Kidney (tissue), 14 donors: ENCODE results near the gene PMCH. TPM values are rescaled to one million over a fixed set of nuclear protein-coding genes. Genes with fewer than 3 reads are reported as not detected.
"Not testable (repeated sequence)": the region's sequence is repeated elsewhere in the genome, so short reads cannot be mapped to it uniquely, and the experiment has no call there.

ENCODE experiments used
- DNase-seq, 5 donors: peaks; one replicate each; pipeline ENCODE4 v3.0.0-alpha.2; 2013 to 2020
- FAIRE-seq: peaks from 2 replicates; lab custom pipeline; 2012; peaks lifted over from hg19 to GRCh38; lab: Jason Lieb, UNC
- H3K27ac ChIP-seq, 2 donors: one replicate each; pipeline ENCODE4 v1.7.0; 2013; ENCODE audit warnings: low read depth in 2 of 2, low read length in 2 of 2, inconsistent platforms in 1 of 2
- H3K27me3 ChIP-seq: one replicate; pipeline ENCODE4 v1.7.1; 2013; ENCODE audit warnings: low read length, inconsistent platforms; ENCODE audit not compliant: control insufficient read depth, insufficient read depth
- H3K36me3 ChIP-seq, 3 donors: one replicate each; pipeline versions ENCODE4 v1.7.0 to v1.7.1; 2013; ENCODE audit warnings: low read length in 3 of 3, control low read depth in 1 of 3, inconsistent platforms in 1 of 3; ENCODE audit not compliant: insufficient read depth in 3 of 3, control insufficient read depth in 2 of 3
- H3K4me1 ChIP-seq, 3 donors: one replicate each; pipeline versions ENCODE4 v1.7.0 to v1.7.1; 2013; ENCODE audit warnings: low read length in 3 of 3, inconsistent platforms in 1 of 3, low read depth in 1 of 3; ENCODE audit not compliant: control insufficient read depth in 2 of 3, insufficient read depth in 2 of 3
- H3K4me3 ChIP-seq, 3 donors: one replicate each; pipeline versions ENCODE4 v1.7.0 to v1.8.1; 2013; ENCODE audit warnings: low read length in 3 of 3, control low read depth in 1 of 3, inconsistent platforms in 1 of 3
- H3K9ac ChIP-seq, 3 donors: one replicate each; pipeline versions ENCODE4 v1.7.0 to v1.7.1; 2013; ENCODE audit warnings: low read length in 3 of 3, control low read depth in 1 of 3, inconsistent platforms in 1 of 3
- H3K9me3 ChIP-seq, 3 donors: one replicate each; pipeline versions ENCODE4 v1.7.0 to v1.7.1; 2013; ENCODE audit warnings: low read length in 3 of 3, control low read depth in 1 of 3, inconsistent platforms in 1 of 3; ENCODE audit not compliant: control insufficient read depth in 2 of 3, insufficient read depth in 1 of 3
- intact Hi-C: fragments of 100-400 bp; cut with DNase I; formaldehyde crosslinking; loops from one replicate; pipeline ENCODE4 v1.11.1; 2022
- polyA plus RNA-seq: library from polyadenylated mRNA; stranded (reverse); fragments of 350-450 nt; fragmentation: Illumina TruSeq; extraction: RNeasy Lipid Tissue Mini Kit (QIAGEN cat#74804); gene quantifications from one replicate; pipeline ENCODE4 v1.2.3, GENCODE V29; 2014; ENCODE audit warnings: low read depth, low replicate concordance; ENCODE audit not compliant: insufficient read depth
- total RNA-seq: library from RNA; stranded (reverse); fragmentation: NEBNext Ultra II Directional; extraction: Animal tissue kit (Norgen Biotek cat#: 25700); gene quantifications from one replicate; pipeline ENCODE4 v1.2.1, GENCODE V29; 2021
- TF ChIP-seq, protein P1 (sequence below): IDR thresholded peaks from 3 replicates; pipeline ENCODE4 v1.5.1; 2012; ENCODE audit warnings: mild to moderate bottlenecking, moderate library complexity, borderline replicate concordance; ENCODE audit not compliant: insufficient read depth; ENCODE audit errors: extremely low read depth
- donor health status: control.
- donor health status: control.
- donor health status: control.
- donor health status: control.
- donor health status: control.
- donor health status: DM: yes; HTN: yes; CAD: no.
- donor health status: Normal renal cell carcinoma (clear cell type).

Gene PMCH
- total and polyA plus RNA-seq, 2 donors from 2014 or later: not detected

DNA sequence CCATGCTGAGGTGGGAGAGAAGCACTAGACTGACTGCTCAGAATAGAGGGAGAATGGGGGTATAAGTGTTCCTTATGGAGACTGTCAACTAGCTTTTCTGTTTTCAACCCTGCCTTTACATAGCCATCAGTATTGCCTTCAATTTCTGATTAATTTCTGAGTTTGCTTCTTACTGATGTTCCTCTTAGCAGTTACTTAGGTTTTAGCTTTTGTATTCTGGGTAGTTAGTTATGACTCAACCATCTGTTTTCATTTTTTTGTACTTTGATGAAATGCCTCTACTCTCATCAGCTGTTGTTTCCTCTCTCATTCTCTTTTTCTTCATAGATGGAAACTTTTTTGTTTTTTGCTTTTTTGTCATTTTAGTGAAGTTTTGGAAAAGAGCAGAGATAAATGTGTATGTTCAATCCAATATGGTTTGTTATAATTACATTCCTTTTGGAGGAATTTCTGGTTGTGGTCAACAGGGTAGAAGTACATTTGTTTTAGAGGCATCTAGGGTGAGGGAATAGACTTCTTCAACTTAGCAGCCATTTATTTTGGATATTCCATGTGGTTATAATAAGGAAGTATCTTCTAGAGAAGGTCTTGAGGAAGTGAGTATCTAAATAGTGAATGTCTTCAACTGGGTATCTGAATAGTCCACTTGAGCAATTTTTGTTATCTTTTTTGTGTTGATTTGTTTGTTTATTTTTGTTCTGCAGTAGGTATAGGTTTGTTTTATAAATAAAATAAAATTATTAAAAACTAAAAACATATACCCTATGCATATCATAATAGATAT is 29.6 kb downstream of the PMCH start:
- FAIRE-seq: no peak
- H3K36me3 ChIP-seq: no peaks in the 10 kb centered on the region
- no peak for DNase-seq
- H3K27me3 ChIP-seq: no peaks in the 10 kb centered on the region
- no peak overlapping the region for H3K27ac ChIP-seq
- H3K9me3 ChIP-seq: no peaks in the 10 kb centered on the region
- intact Hi-C loops: no loop called here
- no peaks in the 10 kb centered on the region for H3K4me1 ChIP-seq
- TF ChIP-seq, protein P1, sequence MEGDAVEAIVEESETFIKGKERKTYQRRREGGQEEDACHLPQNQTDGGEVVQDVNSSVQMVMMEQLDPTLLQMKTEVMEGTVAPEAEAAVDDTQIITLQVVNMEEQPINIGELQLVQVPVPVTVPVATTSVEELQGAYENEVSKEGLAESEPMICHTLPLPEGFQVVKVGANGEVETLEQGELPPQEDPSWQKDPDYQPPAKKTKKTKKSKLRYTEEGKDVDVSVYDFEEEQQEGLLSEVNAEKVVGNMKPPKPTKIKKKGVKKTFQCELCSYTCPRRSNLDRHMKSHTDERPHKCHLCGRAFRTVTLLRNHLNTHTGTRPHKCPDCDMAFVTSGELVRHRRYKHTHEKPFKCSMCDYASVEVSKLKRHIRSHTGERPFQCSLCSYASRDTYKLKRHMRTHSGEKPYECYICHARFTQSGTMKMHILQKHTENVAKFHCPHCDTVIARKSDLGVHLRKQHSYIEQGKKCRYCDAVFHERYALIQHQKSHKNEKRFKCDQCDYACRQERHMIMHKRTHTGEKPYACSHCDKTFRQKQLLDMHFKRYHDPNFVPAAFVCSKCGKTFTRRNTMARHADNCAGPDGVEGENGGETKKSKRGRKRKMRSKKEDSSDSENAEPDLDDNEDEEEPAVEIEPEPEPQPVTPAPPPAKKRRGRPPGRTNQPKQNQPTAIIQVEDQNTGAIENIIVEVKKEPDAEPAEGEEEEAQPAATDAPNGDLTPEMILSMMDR: no peak
- H3K9ac ChIP-seq: no peak overlapping the region
- no peak overlapping the region for H3K4me3 ChIP-seq

DNA sequence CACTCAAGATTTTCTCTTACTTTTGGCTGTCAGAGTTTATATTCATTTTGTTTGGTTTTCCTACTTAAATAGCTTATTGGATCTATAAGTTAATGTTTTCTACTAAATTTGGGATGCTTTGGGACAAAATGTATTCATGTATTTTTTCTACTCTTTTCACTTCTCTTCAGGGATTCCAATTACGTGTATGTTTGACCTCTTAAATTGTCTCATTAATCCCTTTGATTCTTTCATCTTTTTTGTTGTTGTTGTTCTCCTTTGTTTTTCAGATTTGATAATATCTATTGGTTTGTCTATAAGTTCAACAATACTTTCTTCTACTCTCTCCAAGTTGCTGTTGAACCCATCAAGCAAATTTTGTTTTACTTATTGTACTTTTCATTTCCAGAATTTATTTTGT is 34.2 kb downstream of the PMCH start:
- intact Hi-C loops: no loop called here
- no peak overlapping the region for H3K9ac ChIP-seq
- H3K36me3 ChIP-seq: no peaks in the 10 kb centered on the region
- DNase-seq: no peak
- H3K9me3 ChIP-seq: no peaks in the 10 kb centered on the region
- no peak overlapping the region for H3K4me3 ChIP-seq
- no peaks in the 10 kb centered on the region for H3K27me3 ChIP-seq
- H3K4me1 ChIP-seq: no peaks in the 10 kb centered on the region
- TF ChIP-seq, protein P1: no peak
- no peak for FAIRE-seq
- no peak overlapping the region for H3K27ac ChIP-seq

DNA sequence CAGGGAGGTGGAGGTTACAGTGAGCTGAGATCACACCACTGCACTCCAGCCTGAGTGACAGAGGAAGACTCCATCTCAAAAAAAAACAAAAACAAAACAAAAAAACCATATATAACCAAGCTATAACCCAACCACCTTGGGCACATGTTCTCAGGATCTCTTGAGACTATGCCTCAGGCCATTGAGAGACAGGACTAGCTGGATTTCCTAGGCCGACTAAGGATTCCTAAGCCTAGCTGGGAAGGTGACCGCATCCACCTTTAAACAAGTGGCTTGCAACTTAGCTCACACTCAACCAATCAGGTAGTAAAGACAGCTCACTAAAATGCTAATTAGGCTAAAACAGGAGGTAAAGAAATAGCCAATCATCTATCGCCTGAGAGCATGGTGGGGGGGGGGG is 42.4 kb downstream of the PMCH start:
- FAIRE-seq, H3K36me3 ChIP-seq, intact Hi-C loops, H3K4me1 ChIP-seq, H3K27me3 ChIP-seq, H3K27ac ChIP-seq, H3K4me3 ChIP-seq, H3K9me3 ChIP-seq, H3K9ac ChIP-seq, DNase-seq: not testable (repeated sequence)

DNA sequence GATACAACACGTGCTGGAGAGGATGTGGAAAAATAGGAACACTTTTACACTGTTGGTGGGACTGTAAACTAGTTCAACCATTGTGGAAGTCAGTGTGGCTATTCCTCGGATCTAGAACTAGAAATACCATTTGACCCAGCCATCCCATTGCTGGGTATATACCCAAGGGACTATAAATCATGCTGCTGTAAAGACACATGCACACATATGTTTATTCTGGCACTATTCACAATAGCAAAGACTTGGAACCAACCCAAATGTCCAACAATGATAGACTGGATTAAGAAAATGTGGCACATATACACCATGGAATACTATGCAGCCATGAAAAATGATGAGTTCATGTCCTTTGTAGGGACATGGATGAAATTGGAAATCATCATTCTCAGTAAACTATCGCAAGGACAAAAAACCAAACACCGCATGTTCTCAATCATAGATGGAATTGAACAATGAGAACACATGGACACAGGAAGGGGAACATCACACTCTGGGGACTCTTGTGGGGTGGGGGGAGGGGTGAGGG is 50.5 kb downstream of the PMCH start:
- H3K4me3 ChIP-seq, H3K4me1 ChIP-seq, intact Hi-C loops, DNase-seq, H3K9me3 ChIP-seq, H3K36me3 ChIP-seq, H3K9ac ChIP-seq, H3K27me3 ChIP-seq, H3K27ac ChIP-seq, FAIRE-seq: not testable (repeated sequence)

Other genes starting within 250 kb of the PMCH start
- 33.0 TPM for gene WASHC3, start 135.8 kb downstream of the PMCH start, total RNA-seq
- 95.9 TPM for gene WASHC3, start 135.8 kb downstream of the PMCH start, polyA plus RNA-seq
- 23.2 TPM for gene NUP37, start 77.7 kb downstream of the PMCH start, total RNA-seq
- gene NUP37, start 77.7 kb downstream of the PMCH start, polyA plus RNA-seq: 26.7 TPM
- 2.8 TPM for gene PARPBP, start 77.7 kb downstream of the PMCH start, total RNA-seq
- gene PARPBP, start 77.7 kb downstream of the PMCH start, polyA plus RNA-seq: 1.1 TPM